ENCODE measurements around the gene RHBDF1. TPM values are rescaled to one million over a fixed set of nuclear protein-coding genes. Genes with fewer than 3 reads are reported as not detected.

RHBDF1 gene, protein sequence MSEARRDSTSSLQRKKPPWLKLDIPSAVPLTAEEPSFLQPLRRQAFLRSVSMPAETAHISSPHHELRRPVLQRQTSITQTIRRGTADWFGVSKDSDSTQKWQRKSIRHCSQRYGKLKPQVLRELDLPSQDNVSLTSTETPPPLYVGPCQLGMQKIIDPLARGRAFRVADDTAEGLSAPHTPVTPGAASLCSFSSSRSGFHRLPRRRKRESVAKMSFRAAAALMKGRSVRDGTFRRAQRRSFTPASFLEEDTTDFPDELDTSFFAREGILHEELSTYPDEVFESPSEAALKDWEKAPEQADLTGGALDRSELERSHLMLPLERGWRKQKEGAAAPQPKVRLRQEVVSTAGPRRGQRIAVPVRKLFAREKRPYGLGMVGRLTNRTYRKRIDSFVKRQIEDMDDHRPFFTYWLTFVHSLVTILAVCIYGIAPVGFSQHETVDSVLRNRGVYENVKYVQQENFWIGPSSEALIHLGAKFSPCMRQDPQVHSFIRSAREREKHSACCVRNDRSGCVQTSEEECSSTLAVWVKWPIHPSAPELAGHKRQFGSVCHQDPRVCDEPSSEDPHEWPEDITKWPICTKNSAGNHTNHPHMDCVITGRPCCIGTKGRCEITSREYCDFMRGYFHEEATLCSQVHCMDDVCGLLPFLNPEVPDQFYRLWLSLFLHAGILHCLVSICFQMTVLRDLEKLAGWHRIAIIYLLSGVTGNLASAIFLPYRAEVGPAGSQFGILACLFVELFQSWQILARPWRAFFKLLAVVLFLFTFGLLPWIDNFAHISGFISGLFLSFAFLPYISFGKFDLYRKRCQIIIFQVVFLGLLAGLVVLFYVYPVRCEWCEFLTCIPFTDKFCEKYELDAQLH
- total RNA-seq: under 1 TPM; 0.46 to 0.73 (median 0.63) TPM

DNA sequence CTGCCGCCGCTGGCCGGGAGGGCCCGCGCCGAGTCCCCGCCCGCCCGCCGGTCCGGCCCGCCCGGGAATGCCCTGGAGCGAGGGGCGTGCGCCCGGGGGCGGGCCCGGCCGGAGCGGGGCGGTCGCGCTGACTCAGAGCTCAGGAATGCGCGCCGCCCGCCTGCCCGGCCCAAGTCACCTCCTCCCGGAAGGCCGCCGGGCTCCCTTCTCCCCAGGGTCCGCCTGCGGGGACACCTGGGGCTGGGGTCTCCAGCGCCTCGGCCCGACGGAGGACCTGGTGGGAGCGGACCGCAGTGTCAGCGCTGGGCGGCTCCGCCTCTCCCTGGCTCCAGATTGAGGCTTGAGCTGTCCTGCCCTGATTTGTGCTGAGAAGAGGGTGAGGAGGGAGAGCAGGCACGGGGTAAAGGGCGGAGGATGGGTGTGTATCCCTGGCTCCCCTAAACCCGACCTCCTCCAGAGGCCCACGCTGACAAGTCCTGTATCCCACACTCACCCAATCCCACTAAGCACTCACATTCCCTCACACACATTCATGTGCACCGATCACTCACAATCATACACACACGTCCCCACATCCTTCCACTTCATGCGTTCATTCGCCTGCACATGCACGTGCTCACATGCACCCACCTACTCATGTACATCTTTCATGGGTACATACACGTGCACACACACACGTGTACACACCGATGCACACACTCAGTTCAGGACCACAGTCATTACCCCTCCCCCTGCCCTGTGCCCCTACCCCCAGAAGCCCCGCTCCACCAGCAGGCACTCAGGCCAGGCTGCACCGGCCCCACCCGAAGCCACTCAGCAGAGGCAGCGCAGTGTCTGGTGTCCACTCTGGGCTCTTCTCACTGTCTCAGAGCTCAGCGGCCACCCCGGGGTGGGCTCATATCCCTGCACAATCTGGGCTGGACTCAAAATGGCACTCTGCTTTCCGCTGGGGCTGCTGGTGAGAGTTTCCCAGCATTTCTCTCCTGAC lies at the start of gene RHBDF1:
TSS of gene RHBDF1 (minus strand) at position 71 of the 988 bp plus-strand sequence. CDS start 7,616 bp downstream, outside the sequence.
- Mint-ChIP-seq H3K36me3 (ENCODE audit: insufficient read depth) (no peaks in the 10 kb centered on the region), H3K27me3 (ENCODE audit: low read depth) (peaks cover 36% of the 10 kb centered on the region), H3K4me1 (ENCODE audit: low read depth) (peaks cover 18% of the 10 kb centered on the region), H3K4me3 (peak within 1 kb of the TSS; percentile 26), H3K9me3 (no peaks in the 10 kb centered on the region)
- DNase-seq: no peak
- peak; percentile 60 to 61 for ATAC-seq

DNA sequence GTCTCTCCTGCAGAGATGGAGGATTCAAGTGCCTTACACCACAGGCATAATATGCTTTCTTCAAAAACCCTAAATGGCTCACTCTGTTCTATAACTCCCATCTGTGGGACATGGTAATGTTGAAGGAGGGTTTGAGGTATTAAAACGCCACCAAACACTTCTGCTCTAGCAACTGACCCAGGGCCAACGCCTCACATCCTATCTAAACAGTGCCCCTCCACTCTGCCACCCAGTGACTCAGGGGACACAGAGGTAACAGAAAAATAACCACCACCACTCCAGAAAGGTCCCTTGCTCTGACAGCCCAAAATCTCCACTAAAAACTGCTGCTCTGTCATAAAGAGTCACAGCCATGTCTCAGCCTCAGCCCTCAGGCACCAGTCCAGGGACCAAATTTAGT lies 48.3 kb upstream of the RHBDF1 start:
- no peaks in the 10 kb centered on the region for H3K9me3 Mint-ChIP-seq
- ATAC-seq: no peak
- H3K27me3 Mint-ChIP-seq (ENCODE audit: low read depth): no peaks in the 10 kb centered on the region
- DNase-seq: no peak
- peaks cover 4% of the 10 kb centered on the region for H3K4me1 Mint-ChIP-seq (ENCODE audit: low read depth)
- no peak overlapping the region for H3K4me3 Mint-ChIP-seq
- peaks cover 4% of the 10 kb centered on the region for H3K36me3 Mint-ChIP-seq (ENCODE audit: insufficient read depth)

DNA sequence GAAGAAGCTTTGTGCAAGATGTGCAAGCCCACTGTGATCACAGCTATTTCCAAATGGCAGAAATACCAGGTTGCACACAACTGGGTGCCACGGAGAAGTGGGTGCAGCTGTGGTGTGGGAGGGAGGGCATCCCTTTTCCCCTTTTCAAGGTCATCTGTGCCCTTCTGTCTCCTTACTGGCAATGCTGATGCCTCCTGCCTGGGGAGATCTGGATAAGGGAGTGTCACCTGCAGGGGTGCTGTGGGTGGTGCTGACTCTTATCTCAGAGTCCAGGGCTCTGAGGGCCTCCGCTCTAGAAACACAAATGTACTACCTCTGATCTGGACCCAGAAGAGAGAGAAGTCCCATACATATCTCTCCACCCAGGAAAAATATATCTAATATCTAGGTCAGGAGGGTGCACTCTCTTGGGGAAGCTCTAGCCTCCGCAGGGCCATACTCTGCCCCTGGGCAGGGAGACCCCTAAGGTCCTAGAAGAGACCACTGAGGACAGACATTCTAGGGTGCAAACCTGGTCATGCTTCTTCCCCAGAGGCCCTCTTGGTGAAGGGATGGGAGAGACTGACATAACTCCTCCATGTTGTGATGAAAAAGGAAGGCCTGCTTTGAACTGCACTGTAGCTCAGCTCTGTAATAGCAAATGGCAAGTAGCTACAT lies 47.5 kb upstream of the RHBDF1 start:
- Mint-ChIP-seq H3K4me3 (no peak overlapping the region), H3K4me1 (ENCODE audit: low read depth) (peaks cover 4% of the 10 kb centered on the region)

DNA sequence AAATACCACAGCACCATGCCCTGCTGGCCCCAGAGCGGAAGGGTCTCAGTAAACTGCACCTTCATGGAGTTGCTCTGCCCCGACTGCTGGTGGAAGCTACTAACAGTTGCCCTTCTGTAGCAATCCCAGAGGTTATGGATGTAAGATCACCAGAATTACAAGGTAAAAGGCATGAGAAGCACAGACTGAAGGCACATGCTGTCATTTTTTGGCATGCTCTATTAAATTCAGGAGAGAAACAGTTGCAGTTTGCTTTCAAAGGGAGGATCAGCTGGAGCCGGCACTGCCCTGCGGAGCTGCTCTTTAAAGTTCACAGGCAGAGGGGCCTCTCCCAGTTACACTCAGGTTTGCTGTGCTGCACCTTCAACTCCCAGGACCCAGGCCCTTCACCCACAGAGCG lies 46.9 kb upstream of the RHBDF1 start:
- Mint-ChIP-seq H3K4me3 (no peak overlapping the region), H3K4me1 (ENCODE audit: low read depth) (peaks cover 4% of the 10 kb centered on the region), H3K36me3 (ENCODE audit: insufficient read depth) (peaks cover 6% of the 10 kb centered on the region), H3K9me3 (no peaks in the 10 kb centered on the region), H3K27me3 (ENCODE audit: low read depth) (no peaks in the 10 kb centered on the region)
- DNase-seq (no peak), ATAC-seq (no peak)

More for the DNA sequence above, 47.5 kb upstream of the RHBDF1 start:
- H3K27me3 Mint-ChIP-seq (ENCODE audit: low read depth): no peaks in the 10 kb centered on the region
- H3K9me3 Mint-ChIP-seq: no peaks in the 10 kb centered on the region
- peaks cover 4% of the 10 kb centered on the region for H3K36me3 Mint-ChIP-seq (ENCODE audit: insufficient read depth)
- ATAC-seq (no peak), DNase-seq (no peak)

DNA sequence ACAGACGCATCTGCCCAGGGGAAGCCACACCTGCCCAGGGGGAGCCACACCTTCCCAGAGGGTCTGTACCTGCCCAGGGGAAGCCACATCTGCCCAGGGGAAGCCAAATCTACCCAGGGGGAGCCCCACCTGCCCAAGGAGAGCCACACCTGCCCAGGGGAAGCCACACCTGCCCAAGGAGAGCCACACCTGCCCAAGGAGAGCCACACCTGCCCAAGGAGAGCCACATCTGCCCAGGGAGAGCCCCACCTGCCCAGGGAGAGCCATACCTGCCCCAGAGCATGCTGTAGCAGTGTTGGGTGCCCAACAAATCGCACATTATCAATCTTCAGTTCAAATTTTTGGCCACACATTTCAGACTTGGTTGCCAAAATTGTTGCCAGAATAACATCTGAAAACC lies 46.4 kb upstream of the RHBDF1 start:
- H3K36me3 Mint-ChIP-seq (ENCODE audit: insufficient read depth): peaks cover 8% of the 10 kb centered on the region
- DNase-seq: no peak
- peaks cover 4% of the 10 kb centered on the region for H3K4me1 Mint-ChIP-seq (ENCODE audit: low read depth)
- H3K4me3 Mint-ChIP-seq: no peak overlapping the region
- ATAC-seq: no peak
- H3K9me3 Mint-ChIP-seq: no peaks in the 10 kb centered on the region
- H3K27me3 Mint-ChIP-seq (ENCODE audit: low read depth): no peaks in the 10 kb centered on the region

DNA sequence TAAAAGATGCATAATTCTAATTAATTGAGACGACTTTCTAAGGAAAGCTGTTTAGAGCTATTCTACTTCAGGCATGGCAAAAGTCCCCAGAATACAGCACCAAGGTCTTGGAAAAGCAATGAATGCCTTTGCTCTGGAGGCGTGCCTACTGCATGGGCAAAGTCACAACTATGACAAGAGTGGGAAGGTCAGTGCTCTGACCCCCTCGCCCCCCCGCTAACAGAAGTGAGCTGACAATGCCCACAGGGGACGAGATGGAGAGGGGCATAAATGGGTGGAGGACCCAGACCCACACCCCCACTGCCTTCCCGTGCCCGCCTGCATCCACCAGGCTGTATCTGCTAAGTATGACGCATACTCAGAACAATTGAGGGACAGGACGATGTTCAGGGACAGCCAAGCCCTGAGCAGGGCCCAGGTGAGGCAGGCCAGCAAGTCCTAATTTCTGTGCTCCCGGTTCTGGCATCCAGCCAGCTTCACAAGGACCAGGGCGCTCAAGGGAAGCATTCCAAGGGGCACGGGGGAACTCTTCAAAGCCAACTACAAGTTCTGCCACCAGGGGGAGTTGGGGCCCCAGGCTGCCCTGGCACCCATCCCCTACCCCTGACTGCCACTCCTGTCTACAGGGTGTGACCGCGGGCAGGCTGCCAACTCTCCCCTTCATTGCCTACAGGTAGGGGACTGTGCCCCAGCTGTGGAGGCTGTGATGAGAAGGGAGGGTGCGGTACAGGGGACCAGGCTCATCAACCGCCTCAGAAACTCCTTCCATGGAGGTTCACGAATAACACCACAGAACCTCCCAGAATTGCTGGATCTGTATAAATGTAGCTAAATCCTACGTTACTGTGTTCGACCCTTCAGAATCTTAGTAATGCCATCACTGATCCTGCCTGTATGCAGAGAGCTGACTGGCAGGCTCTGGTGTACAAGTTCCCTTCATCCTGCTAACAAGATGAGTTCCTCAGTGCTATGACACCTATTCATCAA lies 45.2 kb upstream of the RHBDF1 start:
- DNase-seq: peak; percentile 68
- peaks cover 5% of the 10 kb centered on the region for H3K4me1 Mint-ChIP-seq (ENCODE audit: low read depth)
- H3K36me3 Mint-ChIP-seq (ENCODE audit: insufficient read depth): peaks cover 12% of the 10 kb centered on the region
- ATAC-seq: peak; percentile 86 to 88
- H3K27me3 Mint-ChIP-seq (ENCODE audit: low read depth): no peaks in the 10 kb centered on the region
- H3K9me3 Mint-ChIP-seq: no peaks in the 10 kb centered on the region
- H3K4me3 Mint-ChIP-seq: no peak overlapping the region

DNA sequence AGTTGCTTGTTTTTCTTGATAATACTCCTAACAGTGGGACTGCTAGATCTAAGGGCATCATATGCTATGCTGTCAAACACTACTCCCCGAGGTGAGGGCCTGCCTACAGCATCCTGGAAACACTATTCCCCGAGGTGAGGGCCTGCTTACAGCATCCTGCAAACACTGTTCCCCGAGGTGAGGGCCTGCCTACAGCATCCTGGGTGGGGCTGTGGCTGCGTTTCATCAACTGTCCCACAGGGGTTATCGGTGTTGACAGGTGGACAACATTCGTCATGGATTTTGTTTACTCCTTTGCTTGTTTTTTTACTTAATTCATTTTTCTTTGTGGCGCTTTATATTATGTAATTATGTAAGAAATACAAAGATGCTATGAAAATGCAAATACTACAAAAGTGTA lies 43.6 kb upstream of the RHBDF1 start:
- Mint-ChIP-seq H3K9me3 (no peaks in the 10 kb centered on the region), H3K4me1 (ENCODE audit: low read depth) (peaks cover 5% of the 10 kb centered on the region), H3K4me3 (no peak overlapping the region), H3K36me3 (ENCODE audit: insufficient read depth) (peaks cover 12% of the 10 kb centered on the region), H3K27me3 (ENCODE audit: low read depth) (no peaks in the 10 kb centered on the region)
- ATAC-seq (no peak), DNase-seq (no peak)

DNA sequence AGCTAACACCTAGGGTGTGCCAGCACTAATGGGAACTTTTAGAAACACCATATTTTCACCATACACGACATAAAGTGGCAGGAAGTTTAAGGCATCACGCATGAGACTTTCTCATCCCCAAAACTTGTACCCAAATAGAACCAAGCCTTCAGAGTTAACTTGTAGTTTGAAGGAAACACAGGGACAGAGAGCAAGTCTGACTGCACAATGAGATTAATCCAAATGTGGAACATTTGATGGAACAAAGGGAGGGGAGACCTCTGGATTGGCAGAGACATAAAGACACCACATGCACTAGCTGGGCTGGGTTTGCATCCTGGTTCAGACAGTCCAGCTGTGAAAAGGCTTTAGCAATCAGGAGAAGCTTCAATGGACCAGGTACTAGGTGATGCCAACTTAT lies 41.9 kb upstream of the RHBDF1 start:
- ATAC-seq (no peak), DNase-seq (no peak)
- Mint-ChIP-seq H3K27me3 (ENCODE audit: low read depth) (no peaks in the 10 kb centered on the region), H3K4me1 (ENCODE audit: low read depth) (peaks cover 5% of the 10 kb centered on the region), H3K4me3 (no peak overlapping the region), H3K9me3 (no peaks in the 10 kb centered on the region), H3K36me3 (ENCODE audit: insufficient read depth) (peaks cover 14% of the 10 kb centered on the region)

DNA sequence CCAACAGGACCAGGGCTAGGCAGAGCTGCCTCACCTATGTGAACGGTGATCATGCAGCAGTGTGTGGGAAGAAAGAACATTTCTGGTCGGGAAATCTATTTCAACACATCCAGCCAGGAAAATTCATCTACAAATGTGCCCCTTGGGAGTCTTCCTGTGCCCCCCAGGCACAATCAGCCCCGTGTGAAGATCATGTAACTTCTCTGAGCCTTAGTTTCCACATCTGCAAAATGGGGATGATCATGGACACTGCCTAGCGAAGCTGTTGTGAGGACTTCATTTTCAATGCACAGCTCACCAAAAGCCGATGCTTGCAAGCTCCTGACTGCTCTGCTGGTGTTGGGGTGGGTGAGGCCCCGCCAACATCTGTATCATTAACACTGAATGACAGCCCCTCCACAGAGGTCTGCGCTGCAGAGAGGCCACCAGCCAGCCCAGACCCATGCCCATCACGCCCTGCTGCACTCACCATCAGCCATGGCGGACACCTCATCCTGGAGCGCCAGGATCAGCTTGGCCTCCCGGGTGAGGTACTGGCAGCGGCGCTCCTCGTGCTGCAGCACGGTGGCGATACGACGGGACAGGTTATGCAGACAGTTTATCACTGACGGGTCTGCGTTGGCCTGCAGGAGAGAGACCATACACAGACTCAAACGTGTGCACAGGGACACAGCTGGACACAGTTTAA lies 39.9 kb upstream of the RHBDF1 start:
- DNase-seq: no peak
- H3K4me3 Mint-ChIP-seq: no peak overlapping the region
- H3K36me3 Mint-ChIP-seq (ENCODE audit: insufficient read depth): peaks cover 14% of the 10 kb centered on the region

DNA sequence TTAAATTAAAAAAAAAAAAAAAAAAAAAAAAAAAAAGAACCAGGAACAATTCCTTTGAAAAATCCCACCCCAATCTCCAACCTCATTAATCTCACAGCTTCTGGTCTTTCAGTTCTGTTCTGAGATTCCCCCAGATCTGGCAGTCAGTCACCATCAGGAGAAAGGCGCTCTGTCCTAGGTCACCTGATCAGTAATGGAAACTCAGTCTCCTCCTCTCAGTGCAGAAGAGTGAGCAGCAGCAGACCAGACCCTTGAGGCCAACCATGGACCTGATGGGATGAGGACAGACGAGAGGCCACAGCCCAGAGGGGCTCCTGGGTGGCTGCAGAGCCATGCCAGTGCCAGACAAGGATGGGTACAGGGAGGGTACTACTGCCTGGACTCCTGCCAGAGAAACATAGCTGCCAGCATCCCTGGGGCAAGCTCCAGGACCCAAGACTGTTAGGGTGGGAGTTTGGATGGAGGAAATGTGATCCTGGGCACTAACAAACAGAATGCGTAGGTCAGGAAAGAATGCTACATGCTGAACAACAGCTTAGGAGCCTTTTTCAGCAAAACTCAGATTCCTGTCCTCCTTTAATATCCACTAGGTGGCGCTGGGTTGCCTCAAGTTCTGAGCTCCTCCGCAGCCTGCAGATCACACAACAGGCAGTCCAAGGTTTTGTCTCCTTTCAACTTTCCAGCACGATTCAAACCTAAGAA lies 34.3 kb upstream of the RHBDF1 start:
- H3K4me3 Mint-ChIP-seq: no peak overlapping the region

More for the DNA sequence above, 39.9 kb upstream of the RHBDF1 start:
- Mint-ChIP-seq H3K4me1 (ENCODE audit: low read depth) (peaks cover 3% of the 10 kb centered on the region), H3K9me3 (no peaks in the 10 kb centered on the region), H3K27me3 (ENCODE audit: low read depth) (no peaks in the 10 kb centered on the region)
- ATAC-seq: no peak

DNA sequence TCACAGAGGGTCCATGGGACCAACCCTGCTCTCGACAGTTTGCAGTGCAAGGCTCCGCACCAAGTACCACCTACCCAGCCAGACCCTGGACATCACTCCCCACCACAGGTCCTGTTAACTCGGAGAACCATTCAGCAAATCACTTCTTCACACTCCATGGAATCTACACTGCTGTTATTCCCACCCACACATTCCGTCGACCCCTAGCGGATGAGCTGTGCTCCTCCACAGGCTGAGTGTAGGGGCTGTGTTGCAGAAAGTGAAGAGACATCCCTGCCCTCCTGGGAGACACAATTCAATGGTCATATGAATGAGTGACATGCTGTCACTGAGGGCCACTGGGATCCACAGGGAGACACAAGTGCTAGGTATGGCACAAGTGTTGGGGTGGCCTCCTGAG lies 33.1 kb upstream of the RHBDF1 start:
- no peaks in the 10 kb centered on the region for H3K9me3 Mint-ChIP-seq
- ATAC-seq (no peak), DNase-seq (no peak)
- H3K4me3 Mint-ChIP-seq: no peak overlapping the region
- H3K4me1 Mint-ChIP-seq (ENCODE audit: low read depth): no peaks in the 10 kb centered on the region
- no peaks in the 10 kb centered on the region for H3K27me3 Mint-ChIP-seq (ENCODE audit: low read depth)
- peaks cover 20% of the 10 kb centered on the region for H3K36me3 Mint-ChIP-seq (ENCODE audit: insufficient read depth)

More for the DNA sequence above, 34.3 kb upstream of the RHBDF1 start:
- no peaks in the 10 kb centered on the region for H3K27me3 Mint-ChIP-seq (ENCODE audit: low read depth)
- H3K9me3 Mint-ChIP-seq: no peaks in the 10 kb centered on the region
- ATAC-seq (peak; percentile 77 to 80), DNase-seq (peak; percentile 38)
- peaks cover 20% of the 10 kb centered on the region for H3K36me3 Mint-ChIP-seq (ENCODE audit: insufficient read depth)
- H3K4me1 Mint-ChIP-seq (ENCODE audit: low read depth): no peaks in the 10 kb centered on the region

DNA sequence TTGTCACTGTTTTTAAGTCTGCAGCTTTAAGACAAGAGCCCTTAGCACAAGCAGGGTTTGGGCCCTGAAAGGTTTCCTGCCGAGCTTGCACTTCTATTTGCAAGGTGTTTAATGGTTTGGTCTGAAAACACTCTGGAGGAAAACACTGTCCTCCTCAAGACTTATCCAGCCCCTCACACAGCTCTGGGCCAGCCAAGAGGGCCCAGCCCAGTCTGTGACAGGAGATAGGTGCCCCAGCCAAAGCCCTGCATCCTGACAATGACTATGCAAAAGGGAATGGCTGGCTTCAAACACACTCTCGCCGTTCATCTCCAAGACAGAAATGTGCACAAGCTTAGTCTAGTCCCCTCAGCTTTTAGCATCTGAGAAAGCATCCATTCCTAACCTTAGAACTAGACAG lies 32.5 kb upstream of the RHBDF1 start:
- peaks cover 20% of the 10 kb centered on the region for H3K36me3 Mint-ChIP-seq (ENCODE audit: insufficient read depth)
- no peaks in the 10 kb centered on the region for H3K9me3 Mint-ChIP-seq
- ATAC-seq (no peak), DNase-seq (no peak)
- no peaks in the 10 kb centered on the region for H3K27me3 Mint-ChIP-seq (ENCODE audit: low read depth)
- H3K4me1 Mint-ChIP-seq (ENCODE audit: low read depth): no peaks in the 10 kb centered on the region
- H3K4me3 Mint-ChIP-seq: no peak overlapping the region

Data from activated T-cell treated with anti-CD3 and anti-CD28 coated beads, Interleukin-2, amount 50 U/mL, for 4 hours (primary cell).